Omental fat pad (tissue), 4 donors: ENCODE data around the gene SLC26A9. TPM values are rescaled to one million over a fixed set of nuclear protein-coding genes. Genes with fewer than 3 reads are reported as not detected.
"Not testable (repeated sequence)": the region's sequence is repeated elsewhere in the genome, so short reads cannot be mapped to it uniquely, and the experiment has no call there.

Experiments
- ATAC-seq: fragments of 150-250 bp; one replicate; pipeline ENCODE4 v1.9.1; 2016; ENCODE audit warnings: mild to moderate bottlenecking, moderate library complexity; ENCODE audit not compliant: low FRiP score
- DNase-seq: peaks from one replicate; pipeline ENCODE4 v3.0.0-alpha.2; 2019; ENCODE audit warnings: low spot score
- total RNA-seq, 4 donors: library from RNA; depleted of rRNA; stranded (reverse); fragments of >200 nt; gene quantifications; one replicate each; pipeline ENCODE4 v1.1.0, GENCODE V29; 2016
- TF ChIP-seq, protein P1 (sequence below), 3 donors: fragments of 450-650 bp; IDR thresholded peaks; one replicate each; pipeline ENCODE4 v1.5.1; 2016 to 2017; ENCODE audit warnings: antibody characterized with exemption in 3 of 3, mild to moderate bottlenecking in 3 of 3, moderate library complexity in 2 of 3

The SLC26A9 gene
- total RNA-seq, 4 donors from 2014 or later: 0.24 to 0.37 TPM; not detected in 2

DNA sequence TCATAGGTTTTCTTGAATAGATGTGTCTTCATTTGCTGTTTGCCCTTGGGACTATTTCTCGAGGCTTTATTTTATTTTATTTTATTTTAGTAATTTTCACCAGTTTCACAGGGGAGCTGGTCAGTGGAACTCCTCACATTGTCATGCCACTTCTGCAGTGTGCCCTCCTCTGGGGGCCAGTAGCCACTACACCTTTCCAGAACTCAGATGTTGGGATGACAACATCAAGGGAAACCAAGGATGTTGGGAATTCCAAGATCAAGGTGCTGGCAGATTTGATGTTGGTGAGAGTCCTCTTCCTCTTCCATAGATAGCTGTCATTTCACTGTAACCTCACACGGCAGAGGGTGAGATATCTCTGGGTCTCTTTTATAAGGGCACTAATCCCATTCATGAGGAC lies 35.5 kb downstream of the SLC26A9 start:
- TF ChIP-seq, protein P1, sequence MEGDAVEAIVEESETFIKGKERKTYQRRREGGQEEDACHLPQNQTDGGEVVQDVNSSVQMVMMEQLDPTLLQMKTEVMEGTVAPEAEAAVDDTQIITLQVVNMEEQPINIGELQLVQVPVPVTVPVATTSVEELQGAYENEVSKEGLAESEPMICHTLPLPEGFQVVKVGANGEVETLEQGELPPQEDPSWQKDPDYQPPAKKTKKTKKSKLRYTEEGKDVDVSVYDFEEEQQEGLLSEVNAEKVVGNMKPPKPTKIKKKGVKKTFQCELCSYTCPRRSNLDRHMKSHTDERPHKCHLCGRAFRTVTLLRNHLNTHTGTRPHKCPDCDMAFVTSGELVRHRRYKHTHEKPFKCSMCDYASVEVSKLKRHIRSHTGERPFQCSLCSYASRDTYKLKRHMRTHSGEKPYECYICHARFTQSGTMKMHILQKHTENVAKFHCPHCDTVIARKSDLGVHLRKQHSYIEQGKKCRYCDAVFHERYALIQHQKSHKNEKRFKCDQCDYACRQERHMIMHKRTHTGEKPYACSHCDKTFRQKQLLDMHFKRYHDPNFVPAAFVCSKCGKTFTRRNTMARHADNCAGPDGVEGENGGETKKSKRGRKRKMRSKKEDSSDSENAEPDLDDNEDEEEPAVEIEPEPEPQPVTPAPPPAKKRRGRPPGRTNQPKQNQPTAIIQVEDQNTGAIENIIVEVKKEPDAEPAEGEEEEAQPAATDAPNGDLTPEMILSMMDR (IDR thresholded peaks at IDR 0.05): no peak
- ATAC-seq (no peak), DNase-seq (no peak)

DNA sequence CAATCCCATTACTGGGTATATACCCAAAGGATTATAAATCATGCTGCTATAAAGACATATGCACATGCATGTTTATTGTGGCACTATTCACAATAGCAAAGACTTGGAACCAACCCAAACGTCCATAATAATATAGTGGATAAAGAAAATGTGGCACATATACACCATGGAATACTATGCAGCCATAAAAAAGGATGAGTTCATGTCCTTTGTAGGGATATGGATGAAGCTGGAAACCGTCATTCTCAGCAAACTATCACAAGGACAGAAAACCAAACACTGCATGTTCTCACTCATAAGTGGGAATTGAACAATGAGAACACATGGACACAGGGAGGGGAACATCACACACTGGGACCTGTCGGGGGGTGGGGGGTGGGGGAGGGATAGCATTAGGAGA lies 38.2 kb downstream of the SLC26A9 start:
- not testable (repeated sequence) for ATAC-seq, DNase-seq

DNA sequence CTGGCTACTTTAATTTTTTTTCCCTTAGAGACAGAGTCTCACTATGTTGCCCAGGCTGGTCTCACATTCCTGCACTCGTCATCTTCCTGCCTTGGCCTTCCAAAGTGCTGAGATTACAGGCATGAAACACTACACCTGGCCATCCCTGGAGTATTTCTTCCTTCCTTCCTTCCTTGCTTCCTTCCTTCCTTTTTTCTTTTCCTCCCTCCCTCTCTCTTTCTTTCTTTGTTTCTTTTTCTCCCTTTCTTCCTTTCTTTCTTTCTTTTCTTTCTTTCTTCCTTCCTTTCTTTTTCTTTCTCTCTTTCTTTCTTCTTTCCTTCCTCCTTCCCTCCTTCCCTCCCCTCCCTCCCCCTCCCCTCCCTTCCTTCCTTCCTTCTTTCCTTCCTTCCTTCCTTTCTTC lies 46.9 kb downstream of the SLC26A9 start:
- DNase-seq: no peak
- ATAC-seq: no peak
- TF ChIP-seq, protein P1 (IDR thresholded peaks at IDR 0.05): no peak

DNA sequence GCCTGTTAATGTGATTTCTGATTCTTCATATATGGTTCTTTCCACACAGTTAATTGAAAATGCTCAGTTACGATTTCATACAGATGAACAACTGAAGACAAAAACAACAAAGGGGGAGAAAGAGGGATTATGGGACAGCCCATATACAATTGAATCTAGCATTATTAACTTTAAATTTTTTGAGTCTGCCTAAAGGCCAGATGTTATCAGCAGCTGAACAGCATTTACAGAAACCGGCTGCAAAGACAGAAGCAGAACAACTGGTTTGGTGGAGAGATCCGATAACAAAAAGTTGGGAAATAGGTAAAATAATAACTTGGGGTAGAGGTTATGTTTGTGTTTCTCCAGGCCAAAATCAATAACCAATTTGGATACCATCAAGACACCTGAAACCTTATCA lies 49.1 kb downstream of the SLC26A9 start:
- DNase-seq, ATAC-seq: not testable (repeated sequence)

DNA sequence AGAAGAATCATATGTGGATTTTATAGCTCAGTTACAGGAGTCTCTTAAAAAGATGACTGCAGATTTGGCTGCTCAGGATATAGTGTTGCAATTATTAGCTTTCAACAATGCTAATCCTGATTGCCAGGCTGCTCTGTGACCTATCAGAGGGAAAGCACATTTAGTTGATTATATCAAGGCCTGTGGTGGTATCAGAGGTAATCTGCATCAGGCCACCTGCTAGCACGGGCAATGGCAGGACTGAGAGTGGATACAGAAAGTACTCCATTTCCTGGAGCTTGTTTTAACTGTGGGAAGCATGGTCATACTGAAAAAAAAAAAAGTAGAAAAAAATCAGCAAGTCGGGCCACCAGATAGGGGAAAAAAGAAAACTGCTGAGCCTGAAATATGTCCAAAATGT lies 51.1 kb downstream of the SLC26A9 start:
- not testable (repeated sequence) for ATAC-seq, DNase-seq

- not testable (repeated sequence) for ATAC-seq, DNase-seq
These were observed 51.8 kb downstream of the SLC26A9 start for GRCh38 chr1:205891481-205891880.

DNA sequence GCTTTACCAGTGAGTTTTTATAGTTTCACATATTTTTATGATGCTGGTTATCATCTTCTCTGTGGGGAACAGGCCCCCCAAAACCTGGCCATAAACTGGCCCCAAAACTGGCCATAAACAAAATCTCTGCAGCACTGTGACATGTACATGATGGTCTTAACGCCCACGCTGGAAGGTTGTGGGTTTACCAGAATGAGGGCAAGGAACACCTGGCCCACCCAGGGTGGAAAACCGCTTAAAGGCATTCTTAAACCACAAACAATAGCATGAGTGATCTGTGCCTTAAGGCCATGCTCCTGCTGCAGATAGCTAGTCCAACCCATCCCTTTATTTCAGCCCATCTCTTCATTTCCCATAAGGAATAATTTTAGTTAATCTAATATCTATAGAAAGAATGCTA lies 52.6 kb downstream of the SLC26A9 start:
- not testable (repeated sequence) for ATAC-seq, DNase-seq

GRCh38 chr1:205889706-205890105 lies 53.5 kb downstream of the SLC26A9 start:
- ATAC-seq: not testable (repeated sequence)

GRCh38 chr1:205889006-205889405 lies 54.2 kb downstream of the SLC26A9 start:
- not testable (repeated sequence) for ATAC-seq, DNase-seq

More at GRCh38 chr1:205889706-205890105, 53.5 kb downstream of the SLC26A9 start:
- DNase-seq: not testable (repeated sequence)

- TF ChIP-seq, protein P1 (IDR thresholded peaks at IDR 0.05): no peak
- ATAC-seq (no peak), DNase-seq (no peak)
These were observed 59.5 kb downstream of the SLC26A9 start for GRCh38 chr1:205883792-205884191.

DNA sequence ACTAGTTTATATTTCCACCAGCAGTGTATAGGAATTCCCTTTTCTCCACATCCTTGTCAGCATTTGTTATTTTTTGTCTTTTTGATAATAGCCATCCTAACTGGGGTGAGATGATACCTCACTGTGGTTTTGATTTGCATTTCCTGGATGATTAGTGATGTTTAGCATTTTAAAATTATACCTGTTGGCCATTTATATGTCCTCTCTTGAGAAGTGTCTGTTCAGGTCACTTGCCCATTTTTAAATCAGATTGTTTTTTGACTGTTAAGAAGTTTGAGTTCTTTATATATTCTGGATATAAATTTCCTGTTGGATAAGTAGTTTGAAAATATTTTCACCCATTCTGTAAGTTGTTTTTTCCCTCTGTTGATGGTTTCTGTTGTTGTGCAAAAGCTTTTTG lies 62.3 kb downstream of the SLC26A9 start:
- DNase-seq (no peak), ATAC-seq (no peak)
- TF ChIP-seq, protein P1 (IDR thresholded peaks at IDR 0.05): no peak
